Frontal cortex (tissue), 4 donors: ENCODE data around the gene GTF2A2. TPM values are rescaled to one million over a fixed set of nuclear protein-coding genes. Genes with fewer than 3 reads are reported as not detected.
"Not testable (repeated sequence)": the region's sequence is repeated elsewhere in the genome, so short reads cannot be mapped to it uniquely, and the experiment has no call there.

Experiments used
- DNase-seq, 2 donors: peaks; one replicate each; pipeline ENCODE4 v3.0.0; 2012; ENCODE audit warnings: low spot score in 2 of 2
- FAIRE-seq: peaks from 2 replicates; lab custom pipeline; 2012; peaks lifted over from hg19 to GRCh38; lab: Jason Lieb, UNC
- total RNA-seq: library from RNA; depleted of rRNA; stranded (reverse); fragments of >200 nt; gene quantifications from one replicate; pipeline ENCODE4 v1.2.3, GENCODE V29; 2014
- donor health status: control.
- donor health status: control.
- donor health status: control.

Gene GTF2A2
- total RNA-seq, 1 donor from 2014 or later, result 28.1 TPM

DNA sequence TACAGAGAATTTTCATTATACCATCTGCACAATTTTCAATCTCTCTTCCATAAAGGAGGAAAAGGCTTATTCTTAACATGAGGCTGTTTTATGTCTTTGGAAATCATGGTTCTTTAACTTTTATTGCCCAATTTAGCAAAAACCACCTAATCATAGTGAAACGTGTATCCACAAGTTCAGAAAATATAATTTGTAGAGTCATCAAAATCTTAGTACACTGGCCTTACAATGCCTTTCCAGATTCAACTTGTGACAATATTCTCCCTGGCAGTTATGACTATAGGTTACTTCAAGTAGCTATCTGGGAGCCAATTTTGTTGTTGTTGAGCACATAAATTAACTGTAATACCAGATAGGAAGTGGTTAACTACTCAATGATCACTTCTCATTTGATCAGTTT lies 20.9 kb upstream of the GTF2A2 start:
- no peak for FAIRE-seq
- DNase-seq, result no peak

DNA sequence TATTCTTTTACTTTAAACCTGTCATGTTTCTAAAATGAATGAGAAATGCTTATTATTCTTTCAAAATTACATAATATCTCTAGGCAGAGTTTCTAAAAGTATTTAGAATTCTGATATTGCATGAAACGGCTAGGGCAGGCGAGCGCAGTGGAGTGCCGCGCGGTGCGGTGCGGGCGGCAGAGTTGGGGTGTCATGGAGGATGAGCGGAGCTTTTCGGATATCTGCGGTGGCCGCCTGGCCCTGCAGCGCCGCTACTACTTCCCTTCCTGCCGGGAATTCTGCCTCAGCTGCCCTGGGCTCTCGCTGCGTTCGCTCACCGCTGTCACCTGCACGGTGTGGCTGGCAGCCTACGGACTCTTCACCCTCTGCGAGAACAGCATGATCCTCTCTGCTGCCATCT lies 19.2 kb upstream of the GTF2A2 start:
- FAIRE-seq (no peak), DNase-seq (no peak)

DNA sequence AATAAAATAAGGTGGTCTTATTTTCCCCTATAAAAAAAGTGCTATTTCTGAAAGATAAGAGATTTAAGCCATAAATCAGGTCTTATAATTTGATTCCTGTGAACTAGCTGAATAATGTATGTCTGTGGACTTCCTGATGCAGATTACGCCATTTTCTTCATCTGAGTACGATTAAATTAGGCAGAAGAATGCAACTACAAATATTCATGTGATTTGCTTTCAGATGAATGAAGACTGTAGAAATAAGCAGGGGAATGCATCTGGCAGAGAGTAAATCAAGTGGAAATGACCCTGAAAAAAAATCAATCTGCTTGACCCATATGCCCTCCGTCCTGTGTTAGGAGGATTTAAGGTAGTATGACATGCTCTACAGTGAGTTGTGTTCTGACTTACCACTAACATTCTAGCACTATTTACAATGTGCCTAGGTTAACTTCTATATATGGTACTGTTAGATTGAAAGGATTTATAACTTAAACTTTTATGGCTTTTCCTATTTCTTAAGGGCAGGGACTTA lies 17.1 kb upstream of the GTF2A2 start:
- DNase-seq, result no peak
- no peak for FAIRE-seq

DNA sequence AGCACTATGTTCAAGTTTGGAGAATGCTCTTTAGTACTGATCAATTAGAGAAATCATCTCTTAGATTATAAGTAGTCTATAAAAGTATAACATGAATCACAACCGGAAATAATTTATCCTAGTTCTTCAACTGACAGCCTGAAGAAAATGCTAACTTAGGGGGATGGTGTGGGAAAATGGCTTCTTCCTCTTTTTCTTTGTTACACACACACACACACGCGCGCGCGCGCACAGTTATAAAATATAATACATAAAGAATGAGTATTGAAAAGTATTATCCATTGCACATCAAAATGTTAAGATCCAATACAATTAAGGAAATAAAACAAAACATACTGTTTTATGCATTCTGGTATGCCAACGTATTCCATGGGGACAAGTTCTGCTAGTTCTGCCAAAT lies 11.2 kb upstream of the GTF2A2 start:
- FAIRE-seq (no peak), DNase-seq (no peak)

DNA sequence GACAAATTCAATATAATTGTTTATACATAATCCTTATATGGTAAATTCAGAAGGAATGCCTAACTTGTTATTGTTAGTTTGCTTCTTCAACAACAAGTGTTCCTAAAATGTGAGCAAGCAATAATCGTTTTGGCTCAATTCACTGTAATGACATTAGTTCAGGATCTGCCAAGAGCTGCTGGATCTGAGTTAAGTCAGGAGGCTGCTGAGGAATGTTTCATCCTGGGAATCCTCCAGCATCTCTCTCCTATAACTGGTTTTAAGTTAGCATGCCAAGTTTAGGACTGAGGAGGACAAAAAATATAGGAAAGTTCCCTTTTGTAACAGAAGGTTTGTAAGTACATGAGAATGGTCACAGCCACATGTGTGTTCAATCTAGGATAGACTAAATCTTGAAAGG lies 4.9 kb upstream of the GTF2A2 start:
- DNase-seq (no peak), FAIRE-seq (no peak)

DNA sequence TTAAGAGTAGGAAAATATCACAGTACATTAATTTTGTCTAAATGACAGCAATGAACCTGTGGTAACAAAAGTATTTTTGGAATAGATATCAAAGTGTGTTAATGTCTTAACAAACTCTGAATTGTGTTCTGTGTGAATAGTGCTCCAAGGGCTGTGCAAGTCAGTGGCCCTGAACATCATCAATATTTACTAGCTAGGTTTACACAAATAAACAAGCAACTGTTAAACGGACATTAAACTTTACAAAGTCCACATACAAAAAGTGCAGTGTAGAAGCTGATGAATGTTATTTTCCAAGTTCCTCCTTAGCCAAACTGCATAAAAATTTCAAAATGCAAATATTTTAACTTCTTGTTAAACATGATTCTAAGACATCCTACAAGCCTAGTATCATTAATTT lies 2.1 kb upstream of the GTF2A2 start:
- no peak for FAIRE-seq
- DNase-seq, result no peak

DNA sequence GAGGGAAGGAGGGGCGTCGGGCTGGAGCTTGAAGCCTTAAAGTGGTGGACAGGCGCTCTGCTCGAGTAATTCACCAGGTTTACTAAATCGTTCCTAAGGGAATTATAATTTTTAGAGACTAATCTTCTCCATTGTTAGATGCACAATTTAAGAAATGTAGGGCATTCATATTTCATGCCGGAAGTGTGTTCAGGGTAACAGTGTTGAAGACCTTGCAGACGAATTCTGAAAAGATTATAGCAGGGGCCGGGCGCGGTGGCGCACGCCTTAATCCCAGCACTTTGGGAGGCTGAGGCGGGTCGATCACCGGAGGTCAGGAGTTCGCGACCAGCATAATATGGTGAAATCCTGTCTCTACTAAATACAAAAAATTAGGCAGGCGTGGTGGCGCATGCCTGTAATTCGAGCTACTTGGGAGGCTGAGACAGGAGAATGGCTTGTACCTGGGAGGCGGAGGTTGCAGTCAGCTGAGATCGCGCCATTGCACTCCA lies 365 bp upstream of the GTF2A2 start:
- DNase-seq, result no peak

DNA sequence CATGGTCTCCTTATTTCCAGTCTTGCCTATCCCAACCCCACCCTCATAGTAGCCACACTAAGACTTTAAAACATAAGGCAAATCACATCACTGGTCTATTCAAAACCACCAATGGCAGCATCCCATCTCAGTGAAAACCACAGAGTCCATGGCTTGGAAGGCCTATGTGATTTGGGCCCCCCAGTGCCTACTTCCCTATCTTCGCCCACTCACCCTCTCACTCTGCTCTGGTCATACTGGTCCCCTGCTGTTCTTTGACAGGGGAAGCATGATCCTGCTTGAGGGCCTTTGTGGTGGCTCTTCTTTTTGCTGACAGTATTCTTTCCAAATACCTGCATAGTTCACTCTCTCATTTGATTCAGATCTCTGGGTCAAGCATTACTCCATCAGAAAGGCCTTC lies 3.3 kb downstream of the GTF2A2 start:
- FAIRE-seq (no peak), DNase-seq (no peak)

More for the DNA sequence above, 365 bp upstream of the GTF2A2 start:
- no peak for FAIRE-seq

DNA sequence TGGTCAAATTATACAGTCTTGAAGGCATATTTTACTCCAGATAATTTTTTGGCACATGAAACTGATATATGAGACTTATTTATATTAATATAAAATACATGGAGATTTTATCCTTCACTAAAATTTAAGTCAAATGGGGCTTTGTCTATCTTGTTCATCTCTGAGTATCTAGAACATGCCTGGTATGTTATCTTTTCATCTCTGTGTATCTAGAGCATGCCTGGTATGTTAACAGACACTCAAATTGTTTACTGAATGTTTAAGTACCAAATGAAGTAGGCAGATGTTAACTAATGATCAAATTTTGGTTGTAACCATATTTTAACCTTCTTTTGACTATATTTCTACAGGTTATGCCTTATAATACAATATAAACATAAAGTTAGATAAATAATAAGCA lies 7.7 kb downstream of the GTF2A2 start:
- no peak for DNase-seq
- no peak for FAIRE-seq

DNA sequence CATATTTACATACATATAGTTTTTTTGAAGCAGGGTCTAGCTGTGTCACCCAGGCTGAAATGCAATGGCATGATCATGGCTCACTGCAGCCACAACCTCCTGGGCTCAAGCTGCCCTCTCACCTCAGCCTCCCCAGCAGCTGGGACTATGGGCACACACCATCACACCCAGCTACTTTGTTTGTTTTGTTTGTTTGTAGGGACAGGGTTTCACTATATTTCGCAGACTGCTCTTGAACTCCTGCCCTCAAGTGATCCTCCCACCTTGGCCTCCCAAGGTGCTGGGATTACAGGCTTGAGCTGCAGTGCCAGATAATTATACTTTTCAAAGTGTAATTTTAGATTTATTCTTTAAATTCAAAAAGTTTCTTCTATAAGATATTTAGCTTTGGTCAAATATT lies 10.2 kb downstream of the GTF2A2 start:
- no peak for FAIRE-seq
- no peak for DNase-seq

DNA sequence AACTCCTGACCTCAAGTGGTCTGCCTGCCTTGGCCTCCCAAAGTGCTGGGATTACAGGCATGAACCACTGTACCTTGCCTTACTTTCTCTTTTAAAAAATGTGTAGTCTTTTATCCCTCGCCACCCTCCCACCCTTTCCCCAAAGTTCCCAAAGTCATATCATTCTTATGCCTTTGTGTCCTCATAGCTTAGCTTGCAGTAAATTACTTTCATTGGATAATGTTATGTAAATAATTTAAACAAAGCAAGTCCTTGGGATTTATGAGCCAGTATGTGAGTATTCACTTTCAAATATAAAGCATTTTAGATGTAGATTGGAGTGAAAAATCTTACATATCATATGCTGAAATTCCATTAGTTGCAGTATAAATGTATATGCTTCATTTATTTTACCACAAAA lies 11.0 kb downstream of the GTF2A2 start:
- FAIRE-seq (no peak), DNase-seq (no peak)

DNA sequence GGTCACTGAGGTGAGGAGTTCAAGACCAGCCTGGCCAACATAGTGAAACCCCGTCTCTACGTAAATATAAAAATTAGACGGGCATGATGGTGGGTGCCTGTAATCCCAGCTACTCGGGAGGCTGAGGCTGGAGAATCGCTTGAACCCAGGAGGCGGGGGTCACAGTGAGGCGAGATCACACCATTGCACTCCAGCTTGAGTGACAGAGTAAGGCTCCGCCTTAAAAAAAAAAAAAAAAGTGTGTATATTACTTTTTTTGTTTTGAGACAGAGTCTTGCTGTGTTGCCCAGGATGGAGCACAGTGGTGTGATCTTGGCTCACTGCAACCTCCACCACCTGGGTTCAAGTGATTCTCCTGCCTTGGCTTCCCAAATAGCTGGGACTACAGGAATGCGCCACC lies 11.5 kb downstream of the GTF2A2 start:
- not testable (repeated sequence) for DNase-seq, FAIRE-seq

DNA sequence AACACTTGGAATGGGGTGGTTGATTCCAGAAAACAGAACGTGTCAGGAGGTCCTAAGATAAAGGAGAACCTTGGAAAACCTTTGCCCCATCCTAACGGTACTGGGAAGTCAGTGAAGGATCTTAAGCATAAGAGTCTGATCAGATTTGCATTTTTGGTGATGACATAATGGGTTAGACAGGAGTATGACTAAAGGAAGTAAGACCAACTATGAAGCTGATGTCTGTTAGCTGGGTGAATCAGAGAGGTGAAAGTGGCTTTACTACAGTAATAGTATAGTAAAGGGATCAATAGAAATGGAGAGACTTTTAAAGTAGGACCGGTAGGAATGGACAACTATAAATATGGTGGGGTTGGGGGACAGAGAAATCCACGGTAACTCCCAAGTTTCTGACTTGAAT lies 12.6 kb downstream of the GTF2A2 start:
- DNase-seq, result no peak
- no peak for FAIRE-seq

DNA sequence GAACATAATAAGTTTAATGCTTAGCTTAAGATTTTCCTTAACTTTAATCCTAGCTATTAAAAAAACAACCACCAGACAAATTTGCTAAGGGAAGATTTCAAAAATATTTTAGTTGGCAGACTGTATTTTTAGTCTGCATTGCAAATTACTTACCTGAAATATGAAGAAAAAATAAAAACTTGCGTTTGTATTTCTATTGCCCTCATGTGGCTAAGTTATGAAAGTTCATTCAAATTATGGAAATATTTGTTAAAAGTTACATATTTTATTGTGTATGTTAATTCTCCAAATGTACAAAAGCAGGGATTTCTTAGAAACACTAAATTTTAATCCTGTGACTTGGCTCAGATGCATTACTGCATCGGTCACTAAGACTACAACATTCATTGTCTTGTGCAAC lies 15.0 kb downstream of the GTF2A2 start:
- no peak for FAIRE-seq

DNA sequence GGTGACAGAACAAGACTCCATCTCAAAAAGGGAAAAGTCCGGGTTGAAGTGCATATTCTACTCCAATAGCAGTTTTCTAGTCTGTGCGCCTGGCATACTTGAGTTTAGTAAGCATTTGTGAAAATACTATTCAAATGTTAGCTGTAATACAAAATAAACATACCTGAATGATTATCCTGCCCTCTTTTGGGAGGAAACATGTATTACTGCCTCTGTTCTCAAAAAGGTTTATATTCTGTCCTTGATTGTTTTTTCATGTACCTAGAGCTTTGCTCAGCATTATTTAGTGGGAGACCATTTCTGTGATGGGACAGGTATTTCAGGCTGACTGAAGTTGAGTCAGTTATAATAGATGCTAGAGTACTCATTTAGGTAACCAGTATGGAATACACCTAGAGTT lies 19.8 kb downstream of the GTF2A2 start:
- FAIRE-seq, DNase-seq: not testable (repeated sequence)

More for the DNA sequence above, 15.0 kb downstream of the GTF2A2 start:
- DNase-seq, result no peak

DNA sequence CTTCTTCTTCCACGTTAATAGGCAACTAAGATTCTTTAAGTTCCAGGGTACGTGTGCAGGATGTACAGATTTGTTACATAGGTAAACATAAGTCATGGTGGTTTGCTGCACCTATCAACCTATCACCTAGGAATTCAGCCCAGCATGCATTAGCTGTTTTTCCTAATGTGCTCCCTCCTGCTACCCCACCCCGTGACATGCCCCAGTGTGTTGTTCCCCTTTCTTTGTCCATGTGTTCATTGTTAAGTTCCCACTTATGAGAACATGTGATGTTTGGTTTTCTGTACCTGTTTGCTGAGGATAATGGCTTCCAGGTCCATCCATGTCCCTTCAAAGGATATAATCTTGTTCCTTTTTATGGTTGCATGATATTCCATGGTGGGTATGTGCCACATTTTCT lies 21.1 kb downstream of the GTF2A2 start:
- no peak for FAIRE-seq
- no peak for DNase-seq

DNA sequence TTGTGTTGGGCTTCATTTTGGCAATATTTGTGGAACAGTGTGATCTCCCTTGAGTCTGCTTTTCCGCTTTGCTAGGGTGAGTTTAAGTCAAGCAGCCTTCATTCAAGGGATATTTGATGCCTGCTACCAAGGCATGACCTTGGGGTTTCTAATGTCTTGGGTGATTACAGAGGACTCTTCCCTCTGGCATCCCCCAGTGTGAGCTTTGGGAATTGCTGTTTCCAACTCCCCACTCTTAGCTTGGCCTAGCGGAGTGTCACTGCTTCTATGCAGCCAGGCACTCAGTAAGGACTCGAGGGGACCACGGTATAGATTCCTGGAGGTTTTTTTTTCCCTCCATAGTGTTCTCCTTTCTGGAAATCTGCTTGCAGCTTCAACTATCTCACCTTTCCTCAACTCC lies 24.6 kb downstream of the GTF2A2 start:
- FAIRE-seq (no peak), DNase-seq (no peak)

DNA sequence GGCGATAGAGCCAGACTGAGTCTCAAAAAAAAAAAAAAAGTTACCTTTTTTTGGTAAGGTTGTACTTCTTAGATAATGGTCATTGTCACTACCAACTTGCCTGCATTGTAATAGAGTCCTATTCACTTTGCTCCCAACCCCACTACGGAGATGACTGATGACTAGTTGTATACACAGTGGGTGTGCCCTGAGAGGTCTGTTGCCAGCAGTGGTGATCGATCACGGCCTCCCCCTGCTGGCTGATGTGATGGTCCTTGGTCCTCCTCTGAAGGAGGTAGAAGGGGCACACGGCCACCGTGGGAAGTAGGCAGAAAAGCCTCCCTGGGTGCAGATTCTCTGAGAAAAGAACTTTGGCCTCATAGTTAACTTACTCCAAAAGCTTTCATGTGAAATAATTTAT lies 35.0 kb downstream of the GTF2A2 start:
- DNase-seq (no peak), FAIRE-seq (no peak)

DNA sequence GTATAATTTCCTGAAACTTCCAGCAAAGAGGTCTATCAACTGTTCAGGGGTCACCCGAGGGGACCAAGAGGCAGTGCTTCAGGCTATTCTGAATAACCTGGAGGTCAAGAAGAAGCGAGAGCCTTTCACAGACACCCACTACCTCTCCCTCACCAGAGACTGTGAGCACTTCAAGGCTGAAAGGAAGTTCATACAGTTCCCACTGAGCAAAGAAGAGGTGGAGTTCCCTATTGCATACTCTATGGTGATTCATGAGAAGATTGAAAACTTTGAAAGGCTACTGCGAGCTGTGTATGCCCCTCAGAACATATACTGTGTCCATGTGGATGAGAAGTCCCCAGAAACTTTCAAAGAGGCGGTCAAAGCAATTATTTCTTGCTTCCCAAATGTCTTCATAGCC lies 38.9 kb downstream of the GTF2A2 start:
- no peak for FAIRE-seq

DNA sequence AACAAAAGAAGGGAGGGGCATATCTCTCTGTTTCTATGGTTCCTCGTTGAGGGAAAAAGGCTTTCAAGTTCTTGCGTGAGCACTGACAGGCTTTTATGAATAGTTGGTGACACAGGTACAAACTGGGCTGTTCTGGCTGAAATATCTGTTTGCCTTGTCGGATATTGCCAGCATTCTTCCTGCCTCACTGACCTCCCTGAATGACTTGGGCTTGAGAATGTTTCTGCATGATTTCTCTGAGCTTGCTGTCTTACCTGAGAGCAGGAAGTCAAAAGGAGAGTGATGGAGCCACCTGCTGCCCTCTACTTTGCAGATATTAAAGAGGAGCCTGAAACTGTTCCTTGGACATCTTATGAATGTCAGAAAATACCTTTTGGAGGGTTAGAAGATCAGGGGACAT lies 40.9 kb downstream of the GTF2A2 start:
- FAIRE-seq (no peak), DNase-seq (no peak)

More for the DNA sequence above, 38.9 kb downstream of the GTF2A2 start:
- no peak for DNase-seq

DNA sequence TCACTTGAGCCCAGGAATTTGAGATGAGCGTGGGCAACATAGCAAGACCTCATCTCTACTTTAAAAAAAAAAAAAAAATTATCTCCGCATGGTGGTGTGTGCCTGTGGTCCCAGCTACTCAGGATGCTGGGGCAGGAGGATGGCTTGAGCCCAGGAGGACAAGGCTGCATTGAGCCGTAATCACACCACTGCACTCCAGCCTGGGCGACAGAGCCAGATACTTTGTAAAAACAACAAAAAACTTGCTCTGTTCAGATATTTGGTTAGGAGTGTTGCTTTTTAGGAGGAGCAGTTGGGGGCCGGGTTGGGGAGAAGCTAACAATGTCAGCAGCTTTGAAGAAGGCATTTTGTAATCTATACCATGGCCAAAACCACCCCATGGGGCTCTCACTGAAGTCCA lies 41.7 kb downstream of the GTF2A2 start:
- FAIRE-seq, result no peak
- DNase-seq, result no peak

DNA sequence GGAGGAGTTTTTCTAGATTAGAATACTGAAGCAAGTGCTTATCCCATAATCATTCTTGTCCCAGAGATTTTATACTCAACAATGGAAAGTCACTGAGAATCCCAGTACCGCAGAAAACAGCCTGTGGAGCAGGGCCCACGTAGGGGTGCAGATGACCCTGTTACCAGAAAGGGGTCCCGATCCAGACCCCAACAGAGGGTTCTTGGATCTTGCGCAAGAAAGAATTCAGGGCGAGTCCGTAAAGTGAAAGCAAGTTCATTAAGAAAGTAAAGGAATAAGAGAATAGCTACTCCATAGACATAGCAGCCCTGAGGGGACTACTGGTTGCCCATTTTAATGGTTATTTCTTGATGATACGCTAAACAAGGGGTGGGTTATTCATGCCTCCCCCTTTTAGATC lies 43.2 kb downstream of the GTF2A2 start:
- no peak for FAIRE-seq

More for the DNA sequence above, 43.2 kb downstream of the GTF2A2 start:
- no peak for DNase-seq
